ENCODE results near the gene RHOJ.

GRCh38 chr14:63167044-63167443, 37.2 kb upstream of the RHOJ start:
- TF ChIP-seq ATF3 (IDR thresholded peaks at IDR 0.05) (no peak), CTCF (IDR thresholded peaks at IDR 0.05; ENCODE audit: low read depth, low read length, missing input control) (no peak), JUND (IDR thresholded peaks at IDR 0.05) (no peak)

All from liver (tissue), 3 donors.